ENCODE measurements around the gene C1QA.
A peak's percentile ranks its signal among the peaks of the same experiment; 100 is the strongest.

Gene C1QA

GRCh38 chr1:22611530-22611947, 24.9 kb upstream of the C1QA start:
- DNase-seq: peak in 2 of 10 donors; percentile 54 to 59
- intact Hi-C loops (cut with DNase I): no loop called here

GRCh38 chr1:22612671-22613571, 23.5 kb upstream of the C1QA start:
- intact Hi-C loops (cut with DNase I): no loop called here
- DNase-seq: peak in 2 of 10 donors; percentile 17 to 40

GRCh38 chr1:22613572-22613918, 22.9 kb upstream of the C1QA start:
- DNase-seq: peak in 1 of 10 donors; percentile 14
- intact Hi-C loops (cut with DNase I): no loop called here

GRCh38 chr1:22613951-22614350, 22.5 kb upstream of the C1QA start:
- DNase-seq: peak in 2 of 10 donors; percentile 26 to 51
- intact Hi-C loops (cut with DNase I): no loop called here

GRCh38 chr1:22615886-22616285, 20.5 kb upstream of the C1QA start:
- intact Hi-C loops (cut with DNase I): no loop called here
- DNase-seq: peak in 2 of 10 donors; percentile 19 to 42

- peak in 2 of 10 donors; percentile 37 to 77 for DNase-seq
- intact Hi-C loops (cut with DNase I): no loop called here
Observed at GRCh38 chr1:22616571-22616970, 19.9 kb upstream of the C1QA start.

GRCh38 chr1:22618056-22618455, 18.4 kb upstream of the C1QA start:
- intact Hi-C loops (cut with DNase I): no loop called here
- peak in 2 of 10 donors; percentile 37 to 76 for DNase-seq

- peak in 1 of 10 donors; percentile 3 for DNase-seq
- intact Hi-C loops (cut with DNase I): no loop called here
Observed at GRCh38 chr1:22619252-22619651, 17.2 kb upstream of the C1QA start.

GRCh38 chr1:22619798-22620197, 16.6 kb upstream of the C1QA start:
- intact Hi-C loops (cut with DNase I): no loop called here
- DNase-seq: peak in 2 of 10 donors; percentile 9 to 44

GRCh38 chr1:22621761-22622160, 14.7 kb upstream of the C1QA start:
- intact Hi-C loops (cut with DNase I): no loop called here
- peak in 2 of 10 donors; percentile 67 to 74 for DNase-seq

- peak in 1 of 10 donors; percentile 45 for DNase-seq
- intact Hi-C loops (cut with DNase I): no loop called here
Observed at GRCh38 chr1:22625262-22625925, 11.0 kb upstream of the C1QA start.

- intact Hi-C loops (cut with DNase I): no loop called here
- DNase-seq: peak in 2 of 10 donors; percentile 31 to 82
Observed at GRCh38 chr1:22626237-22627157, 9.9 kb upstream of the C1QA start.

- peak in 2 of 10 donors; percentile 55 to 66 for DNase-seq
- intact Hi-C loops (cut with DNase I): no loop called here
Observed at GRCh38 chr1:22627331-22627730, 9.1 kb upstream of the C1QA start.

GRCh38 chr1:22628698-22629444, 7.6 kb upstream of the C1QA start:
- intact Hi-C loops (cut with DNase I): no loop called here
- DNase-seq: peak in 2 of 10 donors; percentile 16 to 46

- peak in 1 of 10 donors; percentile 14 for DNase-seq
- intact Hi-C loops (cut with DNase I): no loop called here
Observed at GRCh38 chr1:22629886-22630285, 6.5 kb upstream of the C1QA start.

GRCh38 chr1:22633697-22634463, 2.5 kb upstream of the C1QA start:
- DNase-seq: peak in 1 of 10 donors; percentile 76
- intact Hi-C loops (cut with DNase I): no loop called here

- intact Hi-C loops (cut with DNase I): no loop called here
Observed at GRCh38 chr1:22635436-22635835, 992 bp upstream of the C1QA start.

GRCh38 chr1:22636927-22637326, 499 bp downstream of the C1QA start:
- peak in 1 of 10 donors; percentile 23 for DNase-seq
- intact Hi-C loops (cut with DNase I): no loop called here

More at GRCh38 chr1:22635436-22635835, 992 bp upstream of the C1QA start:
- DNase-seq: peak in 1 of 10 donors; percentile 74

- intact Hi-C loops (cut with DNase I): no loop called here
- DNase-seq: no peak
Observed at GRCh38 chr1:22637907-22638445, 1.5 kb downstream of the C1QA start.
